Smooth muscle cell (in vitro differentiated cells): Measurements from ENCODE around the gene SLC17A3. TPM values are rescaled to one million over a fixed set of nuclear protein-coding genes. Genes with fewer than 3 reads are reported as not detected.

ENCODE experiments used
- DNase-seq: peaks from one replicate; lab custom pipeline; 2025; ENCODE audit not compliant: unreplicated experiment; lab: John Stamatoyannopoulos, UW
- H2AFZ ChIP-seq: fragments of 200-600 bp; sonication (generic); 2 replicates; pipeline ENCODE4 v1.6.0; 2016; ENCODE audit warnings: antibody characterized with exemption, low read depth, mild to moderate bottlenecking
- H3F3A ChIP-seq: fragments of 200-600 bp; sonication (generic); 2 replicates; pipeline ENCODE4 v1.6.0; 2017; ENCODE audit warnings: antibody characterized with exemption, low read depth
- H3K27ac ChIP-seq: fragments of 200-600 bp; sonication (generic); 2 replicates; pipeline ENCODE4 v1.5.1; 2016; ENCODE audit warnings: low read depth, mild to moderate bottlenecking
- H3K27me3 ChIP-seq: fragments of 200-600 bp; sonication (generic); 2 replicates; pipeline ENCODE4 v1.6.1; 2016; ENCODE audit warnings: low read depth, mild to moderate bottlenecking
- H3K36me3 ChIP-seq: fragments of 200-600 bp; sonication (generic); 2 replicates; pipeline ENCODE4 v1.5.1; 2016; ENCODE audit warnings: low read depth
- H3K4me1 ChIP-seq: fragments of 200-600 bp; sonication (generic); 2 replicates; pipeline ENCODE4 v1.5.1; 2016; ENCODE audit warnings: low read depth
- H3K4me2 ChIP-seq: fragments of 200-600 bp; sonication (generic); 2 replicates; pipeline ENCODE4 v1.6.0; 2016; ENCODE audit warnings: mild to moderate bottlenecking
- H3K4me3 ChIP-seq: fragments of 200-600 bp; sonication (generic); 2 replicates; pipeline ENCODE4 v1.5.1; 2016; ENCODE audit warnings: mild to moderate bottlenecking
- H3K79me2 ChIP-seq: fragments of 200-600 bp; sonication (generic); 2 replicates; pipeline ENCODE4 v1.6.0; 2016; ENCODE audit warnings: low read depth, mild to moderate bottlenecking
- H3K9ac ChIP-seq: fragments of 200-600 bp; sonication (generic); 2 replicates; pipeline ENCODE4 v1.6.0; 2016; ENCODE audit warnings: low read depth
- H3K9me3 ChIP-seq: fragments of 200-600 bp; sonication (generic); replicated peaks from 2 replicates; pipeline ENCODE4 v1.5.1; 2016; ENCODE audit warnings: low read depth
- H4K20me1 ChIP-seq: fragments of 200-600 bp; sonication (generic); 2 replicates; pipeline ENCODE4 v1.6.0; 2016; ENCODE audit warnings: low read depth
- CTCF ChIP-seq: fragments of 200-600 bp; sonication (generic); IDR thresholded peaks from 2 replicates; pipeline ENCODE4 v1.5.1; 2017; ENCODE audit warnings: borderline replicate concordance, mild to moderate bottlenecking, antibody characterized with exemption; ENCODE audit not compliant: insufficient read depth, poor library complexity, severe bottlenecking
- WGBS: methylation state at CpG from one replicate; pipeline ENCODE4 v1.1.7; 2016; ENCODE audit warnings: low lambda C conversion rate; 5-methylcytosine and 5-hydroxymethylcytosine counted together
- polyA plus RNA-seq: library from polyadenylated mRNA; unstranded; fragments of >200 nt; fragmentation: Nextera tagmentation; extraction: Ambion mirVana; gene quantifications from 2 replicates; pipeline ENCODE4 v1.2.1, GENCODE V29; 2016
- total RNA-seq: library from RNA; depleted of rRNA; stranded (reverse); fragments of >200 nt; gene quantifications from 2 replicates; pipeline ENCODE4 v1.2.3, GENCODE V29; 2014

SLC17A3 gene
- total and polyA plus RNA-seq, 2 experiments from 2014 or later = not detected

- H3K9ac ChIP-seq = no peak overlapping the region
- 70% methylated on average over 5 of the region's 5 CpGs for WGBS
- H3K4me1 ChIP-seq = no peaks in the 10 kb centered on the region
Observed at GRCh38 chr6:25918083-25918683, 44.1 kb upstream of the SLC17A3 start.

GRCh38 chr6:25916789-25917490, 42.9 kb upstream of the SLC17A3 start:
- no peaks in the 10 kb centered on the region for H3K27me3 ChIP-seq
- no peak overlapping the region for H3K27ac ChIP-seq
- no peaks in the 10 kb centered on the region for H3K4me1 ChIP-seq
- WGBS = 90% methylated on average over 7 of the region's 7 CpGs
- H3K4me3 ChIP-seq = no peak overlapping the region
- no peak overlapping the region for H3K9ac ChIP-seq
- H3K9me3 ChIP-seq = no peaks in the 10 kb centered on the region
- no peak for TF ChIP-seq CTCF
- DNase-seq = no peak
- no peaks in the 10 kb centered on the region for H3F3A ChIP-seq
- no peaks in the 10 kb centered on the region for H4K20me1 ChIP-seq
- H2AFZ ChIP-seq = no peak overlapping the region
- no peaks in the 10 kb centered on the region for H3K79me2 ChIP-seq
- H3K4me2 ChIP-seq = no peak overlapping the region
- no peaks in the 10 kb centered on the region for H3K36me3 ChIP-seq

More at GRCh38 chr6:25918083-25918683, 44.1 kb upstream of the SLC17A3 start:
- Histone ChIP-seq H4K20me1 (no peaks in the 10 kb centered on the region), H3K27ac (no peak overlapping the region), H2AFZ (no peak overlapping the region), H3K79me2 (no peaks in the 10 kb centered on the region), H3F3A (no peaks in the 10 kb centered on the region), H3K27me3 (no peaks in the 10 kb centered on the region), H3K9me3 (no peaks in the 10 kb centered on the region), H3K36me3 (no peaks in the 10 kb centered on the region), H3K4me2 (no peak overlapping the region), H3K4me3 (no peak overlapping the region)
- no peak for DNase-seq
- no peak for TF ChIP-seq CTCF

- Histone ChIP-seq H2AFZ (no peak overlapping the region), H3K79me2 (no peaks in the 10 kb centered on the region), H3K27ac (no peak overlapping the region), H3K9ac (no peak overlapping the region), H4K20me1 (no peaks in the 10 kb centered on the region), H3F3A (no peaks in the 10 kb centered on the region), H3K36me3 (no peaks in the 10 kb centered on the region), H3K4me2 (no peak overlapping the region), H3K4me3 (no peak overlapping the region), H3K27me3 (no peaks in the 10 kb centered on the region), H3K4me1 (no peaks in the 10 kb centered on the region), H3K9me3 (no peaks in the 10 kb centered on the region)
- DNase-seq = no peak
- 93% methylated on average over 3 of the region's 3 CpGs for WGBS
- TF ChIP-seq CTCF = no peak
Observed at GRCh38 chr6:25916330-25916729, 42.3 kb upstream of the SLC17A3 start.
